MM.1S (cell line): Measurements from ENCODE around the gene NDUFAF8.

Experiments
- CTCF ChIP-seq: fragments of 300-600 bp; sonication (generic); IDR thresholded peaks from 2 replicates; pipeline ENCODE4 v1.5.1; 2016; ENCODE audit warnings: antibody characterized with exemption, low read length, mixed read lengths
- EZH2phosphoT487 ChIP-seq: fragments of 300-600 bp; sonication (generic); IDR thresholded peaks from 2 replicates; pipeline ENCODE4 v1.6.1; 2018; ENCODE audit warnings: antibody characterized with exemption, low read length

- TF ChIP-seq EZH2phosphoT487 (no peak), CTCF (no peak)
These were observed 43.9 kb upstream of the NDUFAF8 start for GRCh38 chr17:81194941-81195901.
